Panc1 (cell line): Measurements from ENCODE around the gene KCNIP3. TPM values are rescaled to one million over a fixed set of nuclear protein-coding genes. Genes with fewer than 3 reads are reported as not detected.

Experiments
- ATAC-seq: fragments of 200-7000 bp; cut with Tn5 transposase; 2 replicates; pipeline ENCODE4 v1.9.1; 2020; ENCODE audit warnings: mild to moderate bottlenecking, moderate library complexity
- BruUV-seq: library from RNA; stranded (reverse); fragments of 400-500 nt; replicated peaks from 2 replicates; lab custom pipeline; 2021; lab: Mats Ljungman, UMichigan
- CTCF ChIA-PET: fragments of 300-600 bp; sonication (Branson Sonifier 250); formaldehyde crosslinking; loops from one replicate; lab custom pipeline; 2022; ENCODE audit warnings: antibody characterized with exemption; lab: Charles Lee
- POLR2A ChIA-PET: fragments of 300-600 bp; sonication (Branson Sonifier 250); formaldehyde crosslinking; loops from one replicate; lab custom pipeline; 2022; ENCODE audit warnings: antibody characterized with exemption; lab: Charles Lee
- DNase-seq: peaks from one replicate; pipeline ENCODE4 v3.0.0-alpha.2; 2010; ENCODE audit warnings: low read depth, low spot score
- H3K27ac ChIP-seq: 2 replicates; pipeline ENCODE4 v1.5.1; 2011; ENCODE audit warnings: mild to moderate bottlenecking, low read length, inconsistent platforms
- H3K27me3 ChIP-seq: fragments of 200-500 bp; sonication (Bioruptor generic); 2 replicates; pipeline ENCODE4 v1.6.0; 2014; ENCODE audit warnings: low read length, inconsistent platforms; ENCODE audit not compliant: control insufficient read depth, insufficient read depth
- H3K36me3 ChIP-seq: fragments of 200-500 bp; sonication (Bioruptor generic); 2 replicates; pipeline ENCODE4 v1.5.1; 2014; ENCODE audit warnings: inconsistent platforms, mild to moderate bottlenecking, low read length, moderate library complexity; ENCODE audit not compliant: control insufficient read depth, insufficient read depth
- H3K4me1 ChIP-seq: 2 replicates; pipeline ENCODE4 v1.5.1; 2011; ENCODE audit warnings: inconsistent platforms, mild to moderate bottlenecking, low read length, moderate library complexity; ENCODE audit not compliant: control insufficient read depth, insufficient read depth
- H3K4me3 ChIP-seq, 2 experiments: 2 replicates each; pipeline ENCODE4 v1.5.1; 2011 to 2012; ENCODE audit warnings: low read depth in 2 of 2, low read length in 2 of 2, mild to moderate bottlenecking in 2 of 2, inconsistent platforms in 1 of 2, moderate library complexity in 1 of 2
- H3K9me3 ChIP-seq: fragments of 200-500 bp; sonication (Bioruptor generic); 2 replicates; pipeline ENCODE4 v1.5.1; 2014; ENCODE audit warnings: low read depth, mild to moderate bottlenecking, inconsistent platforms, low read length, moderate library complexity; ENCODE audit not compliant: control insufficient read depth, insufficient read depth
- POLR2AphosphoS5 ChIP-seq: IDR thresholded peaks from 2 replicates; pipeline ENCODE4 v1.6.1; 2012; ENCODE audit warnings: mild to moderate bottlenecking, low read depth, low read length, moderate library complexity
- SIN3A ChIP-seq: IDR thresholded peaks from 2 replicates; pipeline ENCODE4 v1.6.1; 2012; ENCODE audit warnings: low read depth, mild to moderate bottlenecking, low read length, moderate library complexity, borderline replicate concordance; ENCODE audit not compliant: insufficient read depth
- TCF7L2 ChIP-seq: IDR thresholded peaks from 2 replicates; pipeline ENCODE4 v1.6.1; 2011; ENCODE audit warnings: mild to moderate bottlenecking, low read depth, low read length, inconsistent platforms
- in situ Hi-C: cut with HindIII; loops from 2 replicates; pipeline ENCODE4 v1.10.0; 2016; ENCODE audit warnings: low sequenced_read_pairs, low pct_unique_long_range_greater_than_20kb
- intact Hi-C: fragments of 100-400 bp; cut with micrococcal nuclease; formaldehyde crosslinking; loops from one replicate; pipeline ENCODE4 v1.10.0; 2022; ENCODE audit not compliant: unreplicated experiment
- total RNA-seq: library from RNA; stranded (reverse); gene quantifications from one replicate; pipeline ENCODE4 v1.2.1, GENCODE V29; 2021; ENCODE audit not compliant: unreplicated experiment
- TF ChIP-seq, protein P1 (sequence below): fragments of 450-650 bp; IDR thresholded peaks from 2 replicates; pipeline ENCODE4 v1.5.1; 2017; ENCODE audit warnings: mild to moderate bottlenecking
- TF ChIP-seq, protein P2 (sequence below), 2 experiments: IDR thresholded peaks; 2 replicates each; pipeline ENCODE4 v1.6.1; 2011 to 2012; ENCODE audit warnings: low read depth in 2 of 2, control low read depth in 1 of 2, low read length in 1 of 2, mild to moderate bottlenecking in 1 of 2, moderate library complexity in 1 of 2; ENCODE audit not compliant: insufficient read depth in 1 of 2

Gene KCNIP3
- total RNA-seq, 1 experiment from 2014 or later: 17.5 TPM

DNA sequence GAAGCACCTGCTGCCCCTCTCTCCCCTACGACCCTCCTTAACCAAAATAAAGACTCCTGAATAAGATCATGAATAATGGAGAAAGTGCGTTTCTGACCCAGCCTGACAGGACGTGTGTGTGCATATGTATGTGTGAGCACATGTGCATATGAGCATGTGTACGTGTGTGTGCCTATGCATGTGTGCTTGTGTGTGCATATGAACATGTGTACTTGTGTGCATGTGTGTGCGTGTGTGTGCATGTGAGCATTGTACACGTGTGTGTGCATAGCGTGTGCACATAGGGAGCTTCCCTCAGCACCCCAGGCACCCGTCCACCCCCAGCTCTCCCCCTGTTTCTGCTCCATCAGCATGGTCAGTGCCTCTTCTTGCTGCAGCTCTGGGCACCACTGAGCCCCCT, 10.7 kb downstream of the KCNIP3 start:
- in situ Hi-C loops: no loop called here
- Histone ChIP-seq H3K4me1 (no peaks in the 10 kb centered on the region), H3K4me3 (no peak overlapping the region)

GRCh38 chr2:95308426-95308990, 11.4 kb downstream of the KCNIP3 start:
- Histone ChIP-seq H3K27me3 (no peaks in the 10 kb centered on the region), H3K27ac (no peak overlapping the region), H3K9me3 (no peaks in the 10 kb centered on the region), H3K4me1 (no peaks in the 10 kb centered on the region), H3K36me3 (no peaks in the 10 kb centered on the region), H3K4me3 (no peak overlapping the region)
- in situ Hi-C loops: no loop called here
- ChIA-PET CTCF (no interaction called here), POLR2A (no interaction called here)
- intact Hi-C loops: no loop called here
- no peak for TF ChIP-seq POLR2AphosphoS5
- TF ChIP-seq TCF7L2: no peak
- no peak for TF ChIP-seq SIN3A
- TF ChIP-seq, protein P1, sequence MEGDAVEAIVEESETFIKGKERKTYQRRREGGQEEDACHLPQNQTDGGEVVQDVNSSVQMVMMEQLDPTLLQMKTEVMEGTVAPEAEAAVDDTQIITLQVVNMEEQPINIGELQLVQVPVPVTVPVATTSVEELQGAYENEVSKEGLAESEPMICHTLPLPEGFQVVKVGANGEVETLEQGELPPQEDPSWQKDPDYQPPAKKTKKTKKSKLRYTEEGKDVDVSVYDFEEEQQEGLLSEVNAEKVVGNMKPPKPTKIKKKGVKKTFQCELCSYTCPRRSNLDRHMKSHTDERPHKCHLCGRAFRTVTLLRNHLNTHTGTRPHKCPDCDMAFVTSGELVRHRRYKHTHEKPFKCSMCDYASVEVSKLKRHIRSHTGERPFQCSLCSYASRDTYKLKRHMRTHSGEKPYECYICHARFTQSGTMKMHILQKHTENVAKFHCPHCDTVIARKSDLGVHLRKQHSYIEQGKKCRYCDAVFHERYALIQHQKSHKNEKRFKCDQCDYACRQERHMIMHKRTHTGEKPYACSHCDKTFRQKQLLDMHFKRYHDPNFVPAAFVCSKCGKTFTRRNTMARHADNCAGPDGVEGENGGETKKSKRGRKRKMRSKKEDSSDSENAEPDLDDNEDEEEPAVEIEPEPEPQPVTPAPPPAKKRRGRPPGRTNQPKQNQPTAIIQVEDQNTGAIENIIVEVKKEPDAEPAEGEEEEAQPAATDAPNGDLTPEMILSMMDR: no peak
- TF ChIP-seq, protein P2, sequence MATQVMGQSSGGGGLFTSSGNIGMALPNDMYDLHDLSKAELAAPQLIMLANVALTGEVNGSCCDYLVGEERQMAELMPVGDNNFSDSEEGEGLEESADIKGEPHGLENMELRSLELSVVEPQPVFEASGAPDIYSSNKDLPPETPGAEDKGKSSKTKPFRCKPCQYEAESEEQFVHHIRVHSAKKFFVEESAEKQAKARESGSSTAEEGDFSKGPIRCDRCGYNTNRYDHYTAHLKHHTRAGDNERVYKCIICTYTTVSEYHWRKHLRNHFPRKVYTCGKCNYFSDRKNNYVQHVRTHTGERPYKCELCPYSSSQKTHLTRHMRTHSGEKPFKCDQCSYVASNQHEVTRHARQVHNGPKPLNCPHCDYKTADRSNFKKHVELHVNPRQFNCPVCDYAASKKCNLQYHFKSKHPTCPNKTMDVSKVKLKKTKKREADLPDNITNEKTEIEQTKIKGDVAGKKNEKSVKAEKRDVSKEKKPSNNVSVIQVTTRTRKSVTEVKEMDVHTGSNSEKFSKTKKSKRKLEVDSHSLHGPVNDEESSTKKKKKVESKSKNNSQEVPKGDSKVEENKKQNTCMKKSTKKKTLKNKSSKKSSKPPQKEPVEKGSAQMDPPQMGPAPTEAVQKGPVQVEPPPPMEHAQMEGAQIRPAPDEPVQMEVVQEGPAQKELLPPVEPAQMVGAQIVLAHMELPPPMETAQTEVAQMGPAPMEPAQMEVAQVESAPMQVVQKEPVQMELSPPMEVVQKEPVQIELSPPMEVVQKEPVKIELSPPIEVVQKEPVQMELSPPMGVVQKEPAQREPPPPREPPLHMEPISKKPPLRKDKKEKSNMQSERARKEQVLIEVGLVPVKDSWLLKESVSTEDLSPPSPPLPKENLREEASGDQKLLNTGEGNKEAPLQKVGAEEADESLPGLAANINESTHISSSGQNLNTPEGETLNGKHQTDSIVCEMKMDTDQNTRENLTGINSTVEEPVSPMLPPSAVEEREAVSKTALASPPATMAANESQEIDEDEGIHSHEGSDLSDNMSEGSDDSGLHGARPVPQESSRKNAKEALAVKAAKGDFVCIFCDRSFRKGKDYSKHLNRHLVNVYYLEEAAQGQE (IDR thresholded peaks at IDR 0.05; ENCODE audit: insufficient read depth in 1 of 2, low read depth in 2 of 2, low read length in 1 of 2): no peak
- no peak for ATAC-seq
- DNase-seq: no peak
- BruUV-seq: no TSS peak

More for the DNA sequence above, 10.7 kb downstream of the KCNIP3 start:
- Histone ChIP-seq H3K9me3 (no peaks in the 10 kb centered on the region), H3K27me3 (no peaks in the 10 kb centered on the region), H3K27ac (no peak overlapping the region), H3K36me3 (no peaks in the 10 kb centered on the region)
- DNase-seq (no peak), ATAC-seq (no peak)
- CTCF ChIA-PET: no interaction called here
- intact Hi-C loops: no loop called here
- POLR2A ChIA-PET: no interaction called here
- TF ChIP-seq, protein P1: no peak
- TF ChIP-seq SIN3A: no peak
- TF ChIP-seq TCF7L2: no peak
- TF ChIP-seq, protein P2 (IDR thresholded peaks at IDR 0.05; ENCODE audit: insufficient read depth in 1 of 2, low read depth in 2 of 2, low read length in 1 of 2): no peak
- no peak for TF ChIP-seq POLR2AphosphoS5
- no TSS peak for BruUV-seq
